HG03159 (cell line): ENCODE results near the gene FAM219A.
"Not testable (repeated sequence)": the region's sequence is repeated elsewhere in the genome, so short reads cannot be mapped to it uniquely, and the experiment has no call there.

Experiments
- ATAC-seq: cut with Tn5 transposase; IDR thresholded peaks from one replicate; pipeline ENCODE4 v1.9.1; 2021; ENCODE audit warnings: mild to moderate bottlenecking, moderate library complexity; ENCODE audit not compliant: unreplicated experiment

Gene FAM219A

DNA sequence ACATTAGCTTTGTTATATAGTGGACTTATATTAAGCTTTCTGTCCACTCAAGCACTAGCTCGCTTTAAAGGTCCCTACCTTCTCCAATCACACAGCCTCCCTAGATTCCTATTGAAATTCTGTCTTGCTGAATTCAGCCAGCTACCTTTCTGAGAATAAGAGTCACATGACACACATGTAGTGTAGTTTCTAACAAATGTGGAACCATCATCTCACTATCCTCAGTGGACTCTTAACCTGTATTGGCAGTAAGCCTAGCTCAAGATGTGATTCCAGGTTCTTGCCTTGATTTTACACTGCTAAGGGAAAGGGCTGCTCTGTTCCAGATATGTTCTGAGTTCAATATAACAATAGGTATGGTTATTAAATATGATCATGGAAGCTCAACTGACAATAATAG, 11.4 kb downstream of the FAM219A start:
- no peak for ATAC-seq

DNA sequence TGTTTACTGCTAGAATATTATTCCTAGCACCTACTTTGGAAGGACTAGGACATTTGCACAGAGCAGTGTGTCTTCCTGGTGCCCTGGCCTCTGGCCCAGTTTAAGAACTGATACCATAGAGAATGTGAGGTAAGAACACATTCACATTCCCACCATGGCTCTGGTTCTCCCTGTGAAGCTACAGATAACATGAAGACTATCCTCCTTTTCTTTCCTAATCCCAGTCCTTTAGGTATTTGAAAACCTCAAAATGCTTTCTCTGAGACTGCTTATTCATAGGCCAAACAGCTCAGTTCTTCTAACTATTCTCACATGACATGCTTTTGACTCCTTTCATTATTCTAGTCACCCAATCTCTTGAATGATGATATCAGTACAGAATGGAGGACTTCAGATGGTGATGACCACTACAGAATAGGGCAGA, 11.9 kb downstream of the FAM219A start:
- no peak for ATAC-seq

DNA sequence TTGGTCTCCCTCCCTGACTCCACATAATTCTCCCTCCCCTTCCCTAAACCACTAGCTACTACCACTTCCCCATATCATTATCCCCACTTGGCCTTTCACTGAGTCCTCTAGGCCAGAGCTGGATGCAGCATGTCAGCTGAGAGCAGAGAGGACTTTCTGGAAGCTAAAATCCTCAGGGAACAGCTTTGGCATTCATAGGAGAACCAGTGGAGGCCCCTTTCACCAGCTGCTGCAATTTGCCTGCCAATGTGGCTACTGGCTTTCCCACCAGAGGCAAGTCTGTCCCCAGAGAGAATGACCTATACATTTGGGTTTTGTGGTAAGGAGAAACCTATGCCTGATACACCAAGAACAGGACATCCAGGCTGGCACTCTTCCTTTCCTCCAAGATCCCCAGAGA, 14.4 kb downstream of the FAM219A start:
- no peak for ATAC-seq

DNA sequence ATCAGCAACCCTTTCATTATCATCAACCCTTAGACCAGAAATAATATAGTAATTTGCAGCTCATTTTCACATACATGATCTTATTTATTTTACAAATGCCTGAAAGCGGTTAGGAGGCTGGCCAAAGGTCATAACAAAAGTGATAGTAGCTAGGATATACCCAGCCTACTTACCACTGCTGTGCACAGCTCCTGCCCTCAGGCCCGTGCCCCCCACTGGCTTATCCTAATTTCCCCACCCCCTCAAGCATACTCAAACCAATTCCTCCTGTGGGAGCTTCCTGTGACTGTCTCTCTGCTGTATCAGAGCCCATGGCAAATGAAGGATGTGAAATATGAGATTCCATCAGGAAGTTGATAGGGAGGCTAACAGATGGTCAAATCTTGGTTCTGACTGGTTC, 14.8 kb downstream of the FAM219A start:
- no peak for ATAC-seq

DNA sequence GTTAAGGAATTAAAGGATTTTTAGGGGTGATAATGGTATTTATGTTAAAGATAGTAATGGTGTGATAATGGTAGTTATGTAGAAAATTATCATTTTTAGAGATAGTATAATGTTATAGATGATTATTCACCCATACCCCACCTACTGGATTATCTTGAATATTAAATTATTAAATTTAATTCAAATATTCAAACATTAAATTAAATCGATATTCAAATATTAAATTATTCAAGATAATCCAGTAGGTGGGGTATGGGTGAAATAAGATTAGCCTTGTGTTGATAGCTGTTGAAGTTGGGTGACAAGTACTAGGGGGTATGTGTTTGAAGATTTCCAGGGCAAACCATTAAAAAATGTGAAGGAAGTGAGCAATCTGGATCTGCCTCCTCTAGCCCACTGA, 15.6 kb downstream of the FAM219A start:
- ATAC-seq, result no peak

DNA sequence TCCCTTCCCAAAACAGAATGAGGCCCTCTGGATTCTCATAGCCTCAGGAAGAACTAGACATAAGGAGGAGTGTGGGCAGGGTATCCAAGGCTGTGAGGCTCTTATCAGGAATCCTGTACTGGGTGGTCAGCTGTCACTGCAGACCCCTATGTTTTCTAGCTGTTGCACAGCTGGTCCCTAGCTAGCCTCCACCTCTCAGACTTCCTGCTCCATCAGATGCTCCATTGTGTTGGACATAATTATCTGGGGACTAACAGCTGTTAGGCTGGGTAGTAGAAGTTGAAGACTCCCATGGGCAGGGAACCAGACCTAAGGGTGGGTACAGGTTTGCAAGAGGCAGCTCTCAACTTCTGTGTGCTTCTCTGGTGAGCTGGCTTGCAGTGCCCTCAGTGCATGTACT, 18.4 kb downstream of the FAM219A start:
- no peak for ATAC-seq

DNA sequence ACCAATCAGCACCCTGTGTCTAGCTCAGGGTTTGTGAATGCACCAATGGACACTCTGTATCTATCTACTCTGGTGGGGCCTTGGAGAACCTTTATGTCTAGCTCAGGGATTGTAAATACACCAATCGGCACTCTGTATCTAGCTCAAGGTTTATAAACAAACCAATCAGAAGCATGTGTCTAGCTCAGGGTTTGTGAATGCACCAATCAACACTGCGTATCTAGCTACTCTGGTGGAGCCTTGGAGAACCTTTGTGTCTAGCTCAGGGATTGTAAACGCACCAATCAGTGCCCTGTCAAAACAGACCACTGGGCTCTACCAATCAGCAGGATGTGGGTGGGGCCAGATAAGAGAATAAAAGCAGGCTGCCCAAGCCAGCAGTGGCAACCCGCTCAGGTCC, 19.9 kb downstream of the FAM219A start:
- ATAC-seq, result not testable (repeated sequence)

DNA sequence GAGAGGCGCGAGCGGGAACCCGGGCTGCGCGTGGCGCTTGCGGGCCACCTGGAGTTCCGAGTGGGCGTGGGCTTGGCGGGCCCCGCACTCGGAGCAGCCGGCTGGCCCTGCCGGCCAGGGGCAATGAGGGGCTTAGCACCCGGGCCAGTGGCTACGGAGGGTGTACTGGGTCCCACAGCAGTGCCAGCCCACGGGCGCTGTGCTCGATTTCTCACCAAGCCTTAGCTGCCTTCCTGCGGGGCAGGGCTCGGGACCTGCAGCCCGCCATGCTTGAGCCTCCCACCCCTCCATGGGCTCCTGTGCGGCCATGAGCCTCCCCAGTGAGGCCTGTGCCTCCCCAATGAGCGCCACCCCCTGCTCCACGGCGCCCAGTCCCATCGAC, 20.5 kb downstream of the FAM219A start:
- ATAC-seq, result not testable (repeated sequence)

DNA sequence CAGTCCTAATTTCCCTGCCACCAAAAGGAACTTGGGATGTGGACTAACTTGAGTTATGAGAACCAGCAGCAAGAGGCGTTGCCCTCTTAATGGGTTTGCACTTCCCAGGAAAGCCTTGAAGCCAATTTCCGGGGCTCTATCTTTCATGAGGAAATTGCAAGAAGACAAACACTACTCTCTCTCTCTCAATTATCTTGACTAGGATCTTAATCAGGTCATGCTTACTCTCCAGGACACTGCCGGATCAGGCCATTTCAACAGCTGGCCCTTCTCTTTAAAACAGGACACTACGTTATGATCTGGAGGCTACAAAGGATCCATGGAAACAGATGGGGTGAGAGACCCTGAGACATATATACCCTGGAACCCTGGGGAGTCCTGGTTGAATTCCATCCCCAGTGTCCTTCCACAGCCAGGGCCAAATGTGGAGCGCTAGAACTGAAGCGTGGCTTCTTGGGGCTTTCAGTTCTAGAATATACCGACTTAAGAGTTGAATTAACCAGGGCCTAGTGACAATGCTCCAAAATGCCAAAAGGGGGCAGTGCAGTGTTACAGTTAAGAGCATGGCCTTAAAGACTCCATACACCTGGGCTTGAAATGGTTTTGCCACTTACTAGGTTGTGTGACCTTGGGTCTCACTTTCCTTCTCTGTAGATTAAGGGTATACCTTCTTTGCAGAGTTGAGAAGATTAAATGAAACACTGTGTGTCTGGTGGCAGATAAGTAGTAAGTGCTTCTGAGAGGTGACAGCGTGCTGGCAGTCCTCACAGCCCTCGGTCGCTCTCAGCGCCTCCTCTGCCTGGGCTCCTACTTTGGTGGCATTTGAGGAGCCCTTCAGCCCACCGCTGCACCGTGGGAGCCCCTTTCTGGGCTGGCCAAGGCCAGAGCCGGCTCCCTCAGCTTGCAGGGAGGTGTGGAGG, 21.1 kb downstream of the FAM219A start:
- ATAC-seq, result no peak

DNA sequence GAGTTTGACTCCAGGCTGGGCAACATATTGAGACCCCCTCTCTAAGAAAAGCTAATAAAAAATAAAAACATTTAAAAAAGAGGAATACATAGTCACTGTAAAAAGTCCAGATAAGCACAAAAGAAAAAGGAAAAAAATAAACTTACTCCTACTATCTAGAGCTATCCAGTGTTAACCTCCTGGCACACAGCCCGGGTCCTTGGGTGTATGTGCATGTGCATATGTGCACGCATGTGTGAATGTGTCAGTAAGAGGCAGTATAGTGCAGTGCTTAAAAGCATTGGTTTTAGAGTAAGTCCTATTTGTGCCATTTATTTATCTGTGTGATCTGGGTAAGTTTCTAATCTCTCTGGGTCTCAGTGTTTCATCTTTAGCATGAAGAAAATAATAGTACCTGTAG, 26.7 kb downstream of the FAM219A start:
- ATAC-seq, result no peak

DNA sequence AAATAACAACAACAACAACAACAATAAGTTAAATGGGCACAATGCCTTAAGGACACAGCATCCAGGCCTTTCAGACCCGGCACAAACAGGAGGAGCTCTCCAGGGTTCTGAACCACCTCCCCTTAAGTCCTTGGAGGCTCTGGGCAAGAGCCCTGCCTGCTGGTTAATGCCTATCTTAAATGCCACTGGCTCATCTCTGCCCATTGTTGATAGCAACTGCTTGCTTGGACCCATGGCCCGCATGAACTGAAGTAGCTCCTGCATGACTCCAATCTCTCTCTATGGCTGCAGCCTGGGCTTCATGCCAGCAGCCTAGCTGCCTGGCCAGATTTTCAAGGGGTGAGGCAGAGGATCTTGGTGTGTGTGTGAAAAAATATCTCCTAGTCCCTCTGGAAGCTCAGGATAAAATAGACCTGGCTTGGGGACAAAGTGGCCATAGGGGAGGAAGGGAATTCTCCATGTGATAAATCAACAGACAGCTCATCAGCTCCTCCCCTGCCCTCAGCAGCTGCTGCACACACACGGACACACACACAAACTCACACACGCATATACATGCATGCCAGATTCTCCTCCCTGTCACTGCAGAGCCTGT, 27.4 kb downstream of the FAM219A start:
- ATAC-seq, result no peak

DNA sequence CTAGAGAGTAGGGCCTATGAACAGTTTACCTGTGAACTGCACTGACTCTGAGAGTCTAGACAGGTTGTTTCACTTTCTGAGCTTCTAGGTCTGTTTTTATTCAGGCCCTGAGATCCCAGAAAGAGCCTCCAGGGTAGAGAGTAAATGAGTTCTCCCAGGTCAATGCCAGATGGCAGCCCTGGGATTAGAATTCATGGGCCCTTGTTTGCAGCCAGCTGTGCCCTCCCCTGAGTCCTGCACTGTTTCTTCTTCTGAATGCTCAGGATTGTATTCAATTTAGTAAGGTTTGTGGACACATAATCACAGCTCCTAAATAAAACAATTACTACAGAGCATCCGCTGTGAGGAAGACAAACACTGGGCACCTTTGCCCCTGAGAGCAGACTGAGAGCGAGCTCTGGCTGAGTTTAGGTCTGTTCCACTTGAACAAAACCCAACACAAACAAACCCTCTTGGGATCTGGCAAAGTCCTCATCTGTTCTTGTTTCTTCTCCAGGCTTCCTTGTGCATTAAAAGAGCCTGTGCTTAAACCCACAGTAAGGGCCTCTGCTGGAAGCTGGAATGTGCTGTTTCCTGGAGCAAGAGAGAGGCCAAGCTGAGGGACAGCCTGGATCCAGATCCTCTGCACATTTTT, 29.9 kb downstream of the FAM219A start:
- no peak for ATAC-seq

DNA sequence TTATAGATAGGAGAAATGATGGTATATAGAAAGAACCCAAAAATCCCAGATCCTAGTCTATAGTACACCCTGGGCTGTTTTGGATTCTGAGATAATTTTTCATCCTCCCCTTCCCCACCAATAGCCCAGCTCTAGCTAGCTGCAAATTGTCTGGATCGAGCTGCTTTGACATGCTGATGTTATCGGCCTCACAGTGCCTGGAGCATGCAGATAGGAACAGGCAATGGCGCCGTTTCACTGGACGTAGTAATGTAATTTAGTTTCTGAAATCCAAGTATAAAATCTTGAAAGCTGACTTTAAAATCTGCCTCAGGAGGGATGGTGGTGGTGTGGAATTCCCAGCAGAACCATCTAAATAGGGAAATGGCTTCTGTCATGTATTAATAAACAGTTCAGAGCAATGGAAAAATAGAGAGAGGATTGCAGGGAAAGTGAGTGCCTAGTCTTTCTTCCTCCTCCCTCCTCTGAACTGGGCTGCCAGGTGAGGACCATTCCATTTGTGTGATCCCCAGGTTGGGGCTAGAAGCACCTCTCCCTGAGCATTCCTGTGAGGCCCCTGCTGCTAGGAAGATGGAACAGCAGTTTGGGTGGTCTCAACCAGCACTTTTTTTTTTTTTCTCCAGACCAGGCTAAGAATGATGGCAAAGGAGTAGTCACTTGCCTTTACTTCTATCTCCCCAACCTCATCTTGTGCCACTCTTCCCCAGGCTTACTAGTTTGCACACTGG, 31.9 kb downstream of the FAM219A start:
- no peak for ATAC-seq

DNA sequence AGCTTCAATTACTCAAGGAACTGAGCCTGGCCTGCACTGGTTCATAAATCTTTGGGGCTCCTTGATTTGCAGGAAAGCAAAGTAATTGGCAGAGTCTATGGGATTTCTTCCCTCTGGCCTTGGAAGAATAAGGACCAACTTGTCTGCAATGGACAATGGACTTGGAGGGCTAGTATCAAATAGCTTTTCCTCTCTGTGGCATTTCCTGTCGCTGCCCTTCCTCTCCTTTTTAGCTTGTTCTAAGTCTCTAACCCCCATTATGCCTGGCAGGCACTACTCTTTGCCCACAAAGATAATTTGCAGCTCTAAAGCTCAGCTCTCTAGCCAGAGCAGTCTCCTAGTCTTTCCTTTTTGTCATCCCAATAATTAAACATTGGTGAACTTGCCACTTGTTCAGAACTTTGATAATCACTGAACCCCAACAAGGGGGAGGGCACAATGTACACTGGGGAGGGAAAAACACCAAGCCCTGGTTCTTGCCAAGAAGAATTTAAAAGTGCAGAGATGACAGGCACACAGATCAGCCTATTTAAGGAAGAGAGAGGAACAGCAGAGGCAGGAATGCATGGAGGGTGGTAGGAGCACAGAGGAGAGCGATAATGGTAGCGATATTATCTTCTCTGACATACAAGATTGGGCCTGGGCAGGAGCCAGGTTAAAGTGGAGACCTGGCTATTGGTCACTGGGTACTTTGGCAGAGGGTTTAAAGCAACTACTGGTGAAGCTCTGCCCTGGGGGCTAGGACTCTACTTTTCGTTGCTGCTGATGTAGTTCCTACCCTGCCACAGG, 38.5 kb downstream of the FAM219A start:
- no peak for ATAC-seq

DNA sequence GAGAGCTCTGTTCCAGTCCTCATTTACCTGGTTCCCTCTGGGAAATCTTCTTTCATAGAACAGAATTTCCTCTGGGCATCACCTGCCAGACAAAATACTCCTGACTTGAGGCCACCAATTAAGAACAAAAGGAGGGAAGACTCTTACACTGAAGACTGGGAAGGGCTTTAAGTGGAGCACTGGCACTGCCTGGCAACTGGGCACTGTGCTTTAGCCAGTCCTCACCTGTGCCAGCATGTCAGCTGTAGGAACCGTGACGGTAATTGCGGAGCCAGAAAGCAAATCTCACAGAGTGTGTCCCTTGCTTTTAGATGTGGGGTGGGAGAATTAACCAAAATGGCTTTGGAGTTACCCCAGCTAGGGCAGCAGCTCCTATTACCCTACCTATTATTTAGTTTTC, 40.6 kb downstream of the FAM219A start:
- no peak for ATAC-seq

DNA sequence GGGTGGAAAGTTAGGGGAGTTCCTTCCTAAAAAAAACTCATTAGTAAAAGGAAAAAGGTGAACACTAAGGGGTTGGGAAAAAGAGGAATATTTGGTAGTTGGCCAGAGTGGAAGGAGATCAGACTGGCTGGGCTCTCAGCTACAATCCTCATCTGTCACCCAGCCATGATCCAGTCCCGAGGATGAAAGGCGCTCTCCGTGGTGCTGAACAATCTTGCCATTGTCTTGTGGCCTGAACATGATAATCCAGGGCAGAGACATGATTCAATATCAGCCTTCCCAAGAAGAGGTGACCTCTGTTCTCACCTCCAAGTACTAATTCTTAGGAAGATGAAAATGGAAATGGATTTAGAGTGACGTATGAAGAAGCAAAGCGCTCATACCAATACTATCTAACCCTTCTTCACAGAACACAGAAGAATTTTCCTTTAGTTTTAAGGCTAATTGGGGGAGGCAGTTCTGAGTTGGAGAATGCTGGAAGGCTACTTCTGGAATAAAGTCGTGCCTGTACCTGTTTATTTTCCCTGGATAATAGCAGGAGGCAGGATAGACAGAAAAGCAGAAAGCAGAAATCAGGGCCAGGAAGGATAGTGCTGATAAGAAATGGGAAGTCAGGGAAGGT, 45.0 kb downstream of the FAM219A start:
- no peak for ATAC-seq

DNA sequence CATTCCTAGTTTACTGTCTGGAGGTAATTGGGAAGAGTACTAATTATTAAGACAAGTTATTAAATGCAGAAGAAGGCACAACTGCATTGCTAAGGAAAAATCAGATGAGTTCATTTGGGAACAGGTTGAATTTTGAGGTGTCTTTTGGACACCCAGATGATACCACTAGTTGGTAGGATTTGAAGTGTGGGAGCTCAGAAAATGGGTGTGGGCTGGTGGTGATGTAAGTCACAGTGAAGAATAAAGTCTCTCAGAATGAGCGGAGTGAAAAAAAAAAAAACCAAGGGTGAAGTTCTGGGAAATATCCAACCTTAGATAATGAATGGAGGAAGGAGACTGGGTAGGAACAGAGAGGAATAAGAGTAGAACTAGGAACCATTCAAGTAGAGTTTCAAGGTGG, 46.0 kb downstream of the FAM219A start:
- ATAC-seq, result no peak

DNA sequence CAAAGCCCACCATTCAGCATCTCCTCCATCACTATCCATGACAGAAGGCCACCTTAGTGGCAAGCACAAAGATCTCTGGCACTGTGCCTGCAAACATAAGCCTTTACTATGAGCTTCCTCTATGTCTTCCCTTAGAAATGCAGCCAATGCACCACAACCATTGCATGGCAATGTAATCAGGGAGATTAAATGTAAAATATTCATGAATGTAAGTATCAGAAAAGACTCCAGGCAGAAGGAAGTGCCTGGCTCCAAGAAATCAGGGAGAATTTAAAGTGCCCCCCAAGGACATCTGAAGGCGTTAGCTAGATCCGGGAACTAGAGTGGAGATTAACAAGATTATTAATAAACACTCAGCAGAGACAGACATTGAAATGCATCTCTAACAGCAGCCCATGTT, 49.2 kb downstream of the FAM219A start:
- ATAC-seq, result no peak

DNA sequence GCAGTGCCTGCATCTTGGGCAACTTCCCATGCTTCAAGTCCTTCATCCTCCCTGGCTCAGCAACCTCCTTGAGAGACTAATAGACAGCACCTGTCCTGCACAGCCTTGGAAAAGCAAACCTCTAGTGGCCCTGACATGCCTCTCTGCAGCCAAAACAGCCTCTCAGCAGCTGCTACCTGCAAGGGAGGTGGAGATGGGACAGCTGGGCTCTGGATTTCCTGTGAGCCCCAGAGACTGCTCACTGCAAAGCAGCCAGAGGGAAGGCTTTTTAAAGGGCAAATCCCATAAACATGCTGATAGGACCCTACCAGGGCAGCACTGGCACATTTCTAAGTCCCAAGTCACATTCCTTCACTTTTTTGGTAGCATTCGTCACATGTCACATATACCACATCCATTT, 50.2 kb downstream of the FAM219A start:
- ATAC-seq, result no peak

DNA sequence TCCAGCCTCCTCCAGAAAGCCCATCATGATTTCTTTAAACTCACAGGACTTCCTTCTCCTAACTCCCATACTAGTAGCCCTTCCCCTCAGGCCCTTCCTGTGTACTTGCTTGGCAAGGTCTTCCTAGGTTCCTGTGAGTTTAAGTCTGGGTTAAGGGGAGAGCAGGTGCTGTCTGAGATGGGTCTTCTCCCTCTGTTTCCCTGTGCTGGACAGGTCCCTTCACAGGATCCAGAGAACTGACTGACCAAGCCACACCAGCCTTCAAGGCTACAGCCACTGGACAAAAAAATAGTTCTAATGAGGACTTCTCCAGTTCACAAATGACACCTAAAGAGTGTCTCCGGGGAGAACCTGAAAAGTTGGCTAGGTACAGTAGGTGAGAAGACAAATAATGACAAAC, 52.2 kb downstream of the FAM219A start:
- no peak for ATAC-seq
